Transverse colon (tissue), 4 donors: ENCODE results near the gene ABHD17A. TPM values are rescaled to one million over a fixed set of nuclear protein-coding genes. Genes with fewer than 3 reads are reported as not detected.
"Not testable (repeated sequence)": the region's sequence is repeated elsewhere in the genome, so short reads cannot be mapped to it uniquely, and the experiment has no call there.

ENCODE experiments used
- DNase-seq: peaks from one replicate; pipeline ENCODE4 v3.0.0-alpha.2; 2019
- H3K27ac ChIP-seq, 4 donors: fragments of 200-600 bp; sonication (generic); 2 replicates each; pipeline ENCODE4 v1.5.1; 2016 to 2018; ENCODE audit warnings: inconsistent platforms in 4 of 4
- H3K27me3 ChIP-seq: fragments of 200-600 bp; sonication (generic); 2 replicates; pipeline ENCODE4 v1.5.1; 2017; ENCODE audit warnings: inconsistent platforms
- H3K36me3 ChIP-seq, 4 donors: fragments of 200-600 bp; sonication (generic); 2 replicates each; pipeline ENCODE4 v1.5.1; 2017 to 2019; ENCODE audit warnings: inconsistent platforms in 4 of 4
- H3K4me1 ChIP-seq, 4 donors: fragments of 200-600 bp; sonication (generic); 2 replicates each; pipeline ENCODE4 v1.5.1; 2017 to 2020; ENCODE audit warnings: inconsistent platforms in 4 of 4
- H3K4me3 ChIP-seq, 4 donors: fragments of 200-600 bp; sonication (generic); 1 replicate in 1 of 4; 2 replicates in 3 of 4; pipeline versions ENCODE4 v1.5.1 to v1.6.1; 2017 to 2019; ENCODE audit warnings: inconsistent platforms in 4 of 4
- H3K9me3 ChIP-seq, 2 donors: fragments of 200-600 bp; sonication (generic); 2 replicates each; pipeline ENCODE4 v1.5.1; 2017 to 2019; ENCODE audit warnings: inconsistent platforms in 2 of 2
- CTCF ChIP-seq, 5 experiments: fragments of 200-600 bp in 3 of 5; fragments of 450-650 bp in 2 of 5; sonication (generic) in 3 of 5; IDR thresholded peaks; 1 replicate in 2 of 5; 2 replicates in 3 of 5; pipeline ENCODE4 v1.5.1; 2016 to 2017; ENCODE audit warnings: antibody characterized with exemption in 5 of 5, inconsistent platforms in 3 of 5, mild to moderate bottlenecking in 2 of 5, moderate library complexity in 1 of 5
- EP300 ChIP-seq: sonication (generic); formaldehyde crosslinking; IDR thresholded peaks from one replicate; pipeline ENCODE4 v1.6.1; 2017; ENCODE audit warnings: antibody characterized with exemption, low read depth
- POLR2A ChIP-seq: fragments of 450-650 bp; IDR thresholded peaks from one replicate; pipeline ENCODE4 v1.6.1; 2016; ENCODE audit warnings: antibody characterized with exemption, mild to moderate bottlenecking, moderate library complexity
- POLR2AphosphoS5 ChIP-seq, 3 donors: sonication (generic); formaldehyde crosslinking; IDR thresholded peaks; one replicate each; pipeline ENCODE4 v1.6.1; 2016; ENCODE audit warnings: antibody characterized with exemption in 3 of 3
- WGBS, 2 donors: methylation state at CpG; one replicate each; pipeline ENCODE4 v1.1.5; 2018; ENCODE audit warnings: low coverage in 1 of 2; 5-methylcytosine and 5-hydroxymethylcytosine counted together
- in situ Hi-C, 4 donors: fragments of 200-750 bp; cut with MboI; loops; one replicate each; pipeline versions ENCODE4 v1.15.0 to v1.15.1; 2017; ENCODE audit warnings: low sequenced_read_pairs in 3 of 4, low pct_ligation_motif_present in 1 of 4, low pct_unique_long_range_greater_than_20kb in 1 of 4
- intact Hi-C: fragments of 100-400 bp; cut with DNase I; formaldehyde crosslinking; loops from one replicate; pipeline ENCODE4 v1.15.1; 2023; ENCODE audit warnings: low total_unique reads
- total RNA-seq, 4 donors: library from RNA; depleted of rRNA; stranded (reverse); fragments of >200 nt; gene quantifications; one replicate each; pipeline ENCODE4 v1.1.0, GENCODE V29; 2016

Gene ABHD17A
- total RNA-seq, 4 donors from 2014 or later = 90.0 to 179 (median 140) TPM

- in situ Hi-C loops = no loop called here
- Histone ChIP-seq H3K36me3 (no peaks in the 10 kb centered on the region), H3K27ac (peak overlapping the region; percentile 85 to 95 (median 90)), H3K27me3 (no peaks in the 10 kb centered on the region), H3K4me3 (peak overlapping the region in 3 of 4 donors; percentile 59 to 100 (median 91)), H3K9me3 (no peaks in the 10 kb centered on the region), H3K4me1 (peaks cover 22 to 39% (median 26%) of the 10 kb centered on the region in 4 donors)
- no peak for DNase-seq
- WGBS, 2 donors = 10 to 27% methylated on average over 2 to 8 of the region's 8 CpGs
- no peak for TF ChIP-seq POLR2A
- TF ChIP-seq EP300 = no peak
- TF ChIP-seq POLR2AphosphoS5 (IDR thresholded peaks at IDR 0.05) = no peak
- no peak for TF ChIP-seq CTCF (IDR thresholded peaks at IDR 0.05)
- intact Hi-C loops = no loop called here
Observed at GRCh38 chr19:1883784-1884183, 1.5 kb downstream of the ABHD17A start.

GRCh38 chr19:1882786-1883692, 2.3 kb downstream of the ABHD17A start:
- intact Hi-C loops = no loop called here
- no peaks in the 10 kb centered on the region for H3K36me3 ChIP-seq
- in situ Hi-C loops = no loop called here
- H3K27me3 ChIP-seq = no peaks in the 10 kb centered on the region
- H3K4me3 ChIP-seq = peak overlapping the region in 1 of 4 donors; percentile 100
- 71 to 75% methylated on average over 4 to 24 of the region's 25 CpGs for WGBS, 2 donors
- no peak for DNase-seq
- TF ChIP-seq POLR2AphosphoS5 (IDR thresholded peaks at IDR 0.05) = no peak
- no peak for TF ChIP-seq CTCF (IDR thresholded peaks at IDR 0.05)
- TF ChIP-seq EP300 = no peak
- no peak for TF ChIP-seq POLR2A
- H3K4me1 ChIP-seq = peaks cover 22 to 39% (median 26%) of the 10 kb centered on the region in 4 donors
- H3K27ac ChIP-seq = peak overlapping the region; percentile 85 to 95 (median 90)
- H3K9me3 ChIP-seq = no peaks in the 10 kb centered on the region

- peak; percentile 51 for DNase-seq
- WGBS, 2 donors = 39 to 73% methylated on average over 3 to 31 of the region's 31 CpGs
- in situ Hi-C loops = no loop called here
Observed at GRCh38 chr19:1882089-1882785, 3.1 kb downstream of the ABHD17A start.

GRCh38 chr19:1881393-1882088, 3.8 kb downstream of the ABHD17A start:
- H3K36me3 ChIP-seq, H3K9me3 ChIP-seq, in situ Hi-C loops, DNase-seq, H3K27me3 ChIP-seq, intact Hi-C loops: not testable (repeated sequence)
- Histone ChIP-seq H3K4me3 (peak overlapping the region in 1 of 4 donors; percentile 6), H3K27ac (peak overlapping the region; percentile 85 to 95 (median 90)), H3K4me1 (peaks cover 24 to 43% (median 29%) of the 10 kb centered on the region in 4 donors)
- 80% methylated on average over 19 of the region's 44 CpGs; no CpG with 5 or more reads in 1 of the 2 donors for WGBS, 2 donors

More at GRCh38 chr19:1882089-1882785, 3.1 kb downstream of the ABHD17A start:
- Histone ChIP-seq H3K4me3 (no peak overlapping the region), H3K27me3 (no peaks in the 10 kb centered on the region), H3K36me3 (no peaks in the 10 kb centered on the region), H3K9me3 (no peaks in the 10 kb centered on the region), H3K27ac (peak overlapping the region; percentile 85 to 95 (median 90)), H3K4me1 (peaks cover 22 to 39% (median 26%) of the 10 kb centered on the region in 4 donors)
- intact Hi-C loops = no loop called here
- TF ChIP-seq CTCF (IDR thresholded peaks at IDR 0.05) = no peak
- TF ChIP-seq POLR2AphosphoS5 (IDR thresholded peaks at IDR 0.05) = peak in 2 of 3 donors; percentile 24 to 25
